ENCODE results near the gene TRABD2B.

GRCh38 chr1:48025076-48025475 lies 27.9 kb upstream of the TRABD2B start:
- TF ChIP-seq CTCF (IDR thresholded peaks at IDR 0.05; ENCODE audit: poor library complexity) (no peak), EZH2 (IDR thresholded peaks at IDR 0.05; ENCODE audit: borderline replicate concordance) (no peak), EZH2phosphoT487 (IDR thresholded peaks at IDR 0.05; ENCODE audit: low read depth, severe bottlenecking, unreplicated experiment) (no peak)

All from hepatocyte (in vitro differentiated cells).